ENCODE results near the gene CABP4.

The CABP4 gene

GRCh38 chr11:67496113-67496512 lies 41.0 kb downstream of the CABP4 start:
- no peak for DNase-seq (ENCODE audit: low read depth)

DNA sequence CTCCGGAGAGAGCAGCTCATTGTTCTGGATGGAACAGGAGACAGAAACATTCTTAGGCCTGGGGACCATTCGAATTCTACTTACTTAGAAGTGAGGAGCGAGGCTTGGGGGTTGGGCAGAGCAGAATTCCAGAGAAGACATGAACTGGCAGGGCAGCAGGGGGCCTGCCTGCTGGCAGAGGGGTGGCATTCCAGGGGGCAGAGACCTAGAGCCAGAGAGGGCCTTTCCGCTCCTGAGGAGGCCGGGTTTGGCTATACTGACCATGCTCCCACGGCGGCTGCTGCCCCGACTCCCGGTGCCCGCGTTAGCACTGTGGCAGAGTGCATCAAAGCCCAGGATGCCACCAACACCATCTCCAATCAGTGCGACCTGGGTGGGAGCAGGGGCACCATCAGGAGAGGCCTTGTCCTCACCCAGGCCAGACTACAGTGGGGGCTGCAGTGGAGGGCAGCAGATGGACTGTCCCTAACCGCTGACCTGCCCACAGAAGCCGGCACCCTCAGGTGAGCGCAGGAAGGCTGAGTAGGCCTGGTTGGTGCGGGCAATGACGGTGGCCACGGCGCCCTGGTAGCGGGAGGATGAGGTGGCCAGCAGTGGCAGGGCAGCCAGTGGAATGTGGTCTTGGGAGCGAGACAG lies 42.6 kb downstream of the CABP4 start:
- no peak for DNase-seq (ENCODE audit: low read depth)

- DNase-seq (ENCODE audit: low read depth): no peak
Measured at GRCh38 chr11:67498544-67498972, 43.4 kb downstream of the CABP4 start.

DNA sequence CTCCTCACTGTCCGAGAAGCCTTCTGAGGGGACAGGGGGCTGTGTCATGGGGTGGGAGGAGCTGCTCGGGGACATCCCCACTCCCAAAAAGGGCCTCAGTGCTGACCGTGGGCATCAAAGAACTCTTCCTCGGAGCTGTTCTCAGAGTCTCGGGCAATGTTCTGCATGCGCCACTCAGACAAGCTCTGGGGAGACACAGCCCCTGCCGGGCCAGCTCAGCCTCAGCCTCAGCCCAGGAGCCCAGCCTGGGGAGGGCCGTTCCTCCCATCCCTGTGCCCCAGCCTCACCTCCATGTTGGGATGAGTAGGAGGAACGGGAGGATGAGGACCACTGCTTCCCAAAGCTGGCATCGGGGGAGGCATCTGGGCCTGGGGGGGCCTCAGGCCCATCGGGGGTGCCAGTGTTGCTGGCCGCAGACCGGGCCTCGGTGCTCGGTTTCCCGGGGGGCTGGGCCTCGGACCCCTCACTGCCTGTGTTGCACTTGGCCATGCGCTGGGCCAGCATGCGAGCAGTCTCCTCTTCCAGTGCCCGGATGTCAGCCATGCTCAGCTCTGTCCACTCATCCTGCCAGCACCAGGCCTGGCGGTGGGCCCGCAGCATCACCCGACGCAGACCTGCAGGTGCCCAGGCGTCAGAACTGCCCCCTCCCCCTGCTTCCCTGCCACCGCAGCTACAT lies 44.8 kb downstream of the CABP4 start:
- no peak for DNase-seq (ENCODE audit: low read depth)

GRCh38 chr11:67500484-67500821 lies 45.3 kb downstream of the CABP4 start:
- DNase-seq (ENCODE audit: low read depth): no peak

DNA sequence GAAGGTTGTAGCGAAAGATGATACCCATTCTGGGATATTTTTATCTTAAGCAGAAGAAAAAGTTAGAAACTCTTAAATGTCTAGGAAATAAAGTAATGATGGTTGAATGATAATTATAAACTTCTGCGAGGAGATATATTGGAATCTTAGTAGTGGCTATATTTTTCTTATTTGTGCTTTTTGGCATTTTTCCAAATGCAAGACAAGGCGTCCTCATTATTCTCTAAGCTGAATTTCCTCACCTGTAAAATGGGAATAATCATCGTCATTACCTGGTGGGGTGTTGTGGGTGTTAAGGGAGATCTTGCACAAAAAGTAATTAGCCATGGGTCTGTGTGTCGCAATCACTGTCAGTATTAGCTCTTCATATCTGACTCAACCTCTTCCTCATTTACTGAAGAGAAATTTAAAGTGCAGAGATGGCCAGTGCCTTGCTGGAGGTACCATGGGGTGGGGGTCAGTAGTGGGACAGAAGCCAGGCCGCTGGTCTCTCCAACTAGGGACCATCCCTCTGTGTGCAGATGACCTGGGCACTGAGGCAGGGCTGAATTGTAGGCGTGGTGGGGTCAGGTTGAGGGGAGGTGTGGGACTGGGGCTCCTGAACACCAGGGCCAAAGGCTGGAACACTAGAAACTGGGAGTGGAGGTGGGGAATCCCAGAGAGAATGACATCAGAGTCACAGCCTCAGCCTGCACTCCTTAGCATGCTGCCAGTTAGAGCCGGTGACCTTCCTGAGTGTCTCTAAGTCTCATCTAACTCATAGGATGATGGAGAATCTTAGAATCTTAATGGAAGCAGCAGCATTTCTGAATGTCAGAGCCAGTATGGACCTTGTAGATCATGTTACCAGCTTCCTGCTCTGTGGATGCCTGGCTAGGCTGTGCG lies 45.9 kb downstream of the CABP4 start:
- no peak for DNase-seq (ENCODE audit: low read depth)

DNA sequence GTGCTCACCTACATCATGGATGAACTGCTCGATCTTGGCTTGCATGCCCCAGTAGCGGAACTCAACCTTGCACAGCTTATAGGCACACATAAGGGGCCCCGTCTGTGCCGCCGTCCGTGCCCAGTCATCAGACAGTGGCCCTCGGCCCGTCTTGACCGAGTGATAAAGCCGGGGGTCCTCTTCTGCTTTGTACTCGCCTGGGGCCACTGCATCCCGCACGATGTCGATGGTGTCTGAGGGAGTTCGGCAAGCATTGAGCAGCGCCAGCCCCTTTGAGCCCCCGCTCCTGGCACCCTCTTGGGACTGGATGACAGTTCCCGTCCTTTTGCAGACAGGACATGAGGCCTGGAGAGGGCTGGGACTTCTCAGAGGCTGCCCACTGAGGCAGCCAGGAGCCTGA lies 46.7 kb downstream of the CABP4 start:
- DNase-seq (ENCODE audit: low read depth): no peak

DNA sequence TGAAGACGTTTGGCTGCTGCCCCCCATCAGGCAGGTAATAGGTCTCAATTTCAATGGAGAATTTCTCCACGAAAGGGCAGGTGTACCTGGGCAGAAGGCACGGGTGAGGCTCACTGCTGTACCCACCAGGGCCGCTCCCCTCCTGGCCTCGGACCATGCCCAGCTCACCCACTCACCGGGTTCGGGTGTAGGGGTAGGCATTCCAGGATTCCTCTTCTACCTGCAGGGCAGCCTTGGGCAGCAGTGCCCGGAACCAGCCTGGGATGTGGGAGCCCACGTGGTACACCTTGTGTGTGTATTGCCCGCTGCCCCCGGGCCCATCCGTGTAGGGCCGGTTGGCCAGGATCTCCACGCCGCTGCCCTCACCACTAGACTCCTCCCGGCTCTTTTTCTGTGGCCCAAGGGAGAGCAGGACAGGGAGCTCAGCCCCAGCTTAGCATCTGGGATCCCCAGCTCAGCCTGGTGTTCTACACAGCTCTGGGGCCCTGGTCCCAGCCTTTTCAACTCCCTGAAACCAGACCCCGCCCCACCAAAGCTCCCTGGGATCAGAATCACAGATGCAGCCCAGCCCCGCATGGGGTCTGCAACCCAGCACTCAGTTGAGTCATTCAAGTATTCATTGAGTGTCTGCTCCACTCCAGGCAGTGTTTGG lies 47.3 kb downstream of the CABP4 start:
- DNase-seq (ENCODE audit: low read depth): no peak

GRCh38 chr11:67503119-67504004 lies 48.2 kb downstream of the CABP4 start:
- DNase-seq (ENCODE audit: low read depth): no peak

- no peak for DNase-seq (ENCODE audit: low read depth)
Measured at GRCh38 chr11:67504005-67504949, 49.1 kb downstream of the CABP4 start.

- DNase-seq (ENCODE audit: low read depth): peak; percentile 59
Measured at GRCh38 chr11:67504950-67505581, 49.9 kb downstream of the CABP4 start, which contains the start of gene PITPNM1. Gene PITPNM1 (minus strand): TSS chr11:67505363. CDS start chr11:67504180, 1,183 bp downstream.

DNA sequence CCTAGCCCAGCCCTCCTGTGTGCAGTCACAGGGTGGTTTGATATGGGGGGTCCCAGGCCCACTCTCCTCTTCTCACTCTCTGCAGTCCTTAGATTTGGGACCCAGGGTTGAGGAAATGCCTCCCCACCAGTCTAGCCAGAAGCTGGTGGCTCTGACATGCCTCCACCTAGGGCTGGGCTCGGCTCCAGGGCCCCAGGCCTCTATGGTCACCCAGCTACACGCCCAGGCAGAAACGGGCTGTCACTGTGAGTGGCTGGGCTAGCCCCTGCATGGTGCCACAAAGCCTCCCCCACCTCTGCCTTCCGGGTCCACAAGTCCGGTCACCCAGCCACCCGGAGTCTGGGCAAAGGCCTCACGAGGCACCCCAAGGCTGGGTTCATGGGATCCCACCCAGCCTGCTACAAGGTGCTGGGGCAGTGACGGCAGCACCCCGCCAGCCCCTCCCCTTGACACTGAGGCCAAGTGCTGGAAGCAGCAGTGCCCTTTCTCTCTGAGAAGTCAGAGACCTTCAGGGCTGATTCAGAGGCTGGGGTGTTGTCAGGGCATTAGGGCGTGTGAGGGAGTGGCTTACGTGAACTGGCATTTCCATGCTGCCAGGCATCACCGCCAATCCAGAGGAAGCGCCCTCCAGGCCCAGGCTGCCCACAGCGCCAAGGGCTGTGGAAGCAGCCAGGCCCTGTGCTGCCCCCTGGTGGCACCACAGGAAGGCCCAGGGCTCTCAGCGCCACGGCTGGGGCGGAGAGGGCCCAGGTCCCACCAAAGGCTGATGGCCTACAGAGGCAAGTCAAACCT lies 50.6 kb downstream of the CABP4 start:
- peak; percentile 80 for DNase-seq (ENCODE audit: low read depth)

- no peak for DNase-seq (ENCODE audit: low read depth)
Measured at GRCh38 chr11:67506426-67507051, 51.4 kb downstream of the CABP4 start.

DNA sequence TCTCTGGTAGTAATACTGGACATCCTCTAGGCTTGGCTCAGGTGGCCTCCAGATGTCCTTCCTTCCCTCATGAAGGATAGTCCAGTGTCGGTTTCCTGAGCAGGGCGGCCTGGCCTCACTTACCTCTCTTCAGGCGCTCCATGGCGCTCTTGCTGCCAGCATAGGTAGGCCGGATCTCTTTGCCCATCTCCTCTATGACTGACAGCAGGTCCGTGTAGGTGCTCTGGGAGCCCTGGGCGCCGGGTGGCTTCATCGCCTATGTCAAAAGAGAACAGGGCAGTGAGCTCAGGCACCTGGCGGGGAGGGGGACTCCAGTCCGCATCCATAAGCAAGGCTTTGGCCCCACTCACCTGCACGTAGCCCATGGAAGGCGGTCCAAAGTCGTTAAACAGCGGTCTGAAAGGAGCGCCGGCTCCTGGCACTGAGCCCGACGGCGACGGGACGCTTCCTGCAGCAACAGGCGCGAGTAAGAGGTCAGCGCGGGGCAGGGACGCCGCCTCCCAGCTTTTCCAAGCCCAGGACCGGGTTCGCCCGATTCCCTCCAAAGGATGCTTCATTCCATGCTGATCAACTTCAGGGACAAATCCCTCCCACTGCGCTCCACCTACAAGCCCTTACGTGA lies 52.2 kb downstream of the CABP4 start:
- no peak for DNase-seq (ENCODE audit: low read depth)

GRCh38 chr11:67507864-67508485 lies 52.8 kb downstream of the CABP4 start, which contains the start of gene CDK2AP2:
Gene CDK2AP2 (minus strand): TSS chr11:67508162. CDS start chr11:67508082, 80 bp downstream.
- DNase-seq (ENCODE audit: low read depth): peak; percentile 94

GRCh38 chr11:67508486-67509121 lies 53.5 kb downstream of the CABP4 start:
- peak; percentile 100 for DNase-seq (ENCODE audit: low read depth)

DNA sequence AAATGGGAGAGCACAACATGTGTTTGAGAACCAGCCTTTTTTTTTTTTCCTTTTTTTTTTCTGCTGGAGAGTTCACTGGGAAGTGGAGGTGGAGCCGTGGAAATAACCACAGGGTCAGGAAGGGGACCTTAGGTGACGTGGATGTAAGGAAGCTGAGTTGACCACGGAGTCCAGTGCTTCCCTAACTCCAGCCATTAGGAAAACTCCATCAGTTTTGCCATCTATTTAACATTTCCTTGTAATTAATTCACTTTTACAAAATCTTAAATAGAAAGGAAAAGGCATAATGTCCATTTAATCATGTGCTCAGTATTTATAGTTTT lies 54.8 kb downstream of the CABP4 start:
- DNase-seq (ENCODE audit: low read depth): no peak
